Panc1 (cell line): ENCODE measurements around the gene AP1B1. TPM values are rescaled to one million over a fixed set of nuclear protein-coding genes. Genes with fewer than 3 reads are reported as not detected.

ENCODE experiments used
- ATAC-seq: fragments of 200-7000 bp; cut with Tn5 transposase; 2 replicates; pipeline ENCODE4 v1.9.1; 2020; ENCODE audit warnings: mild to moderate bottlenecking, moderate library complexity
- BruUV-seq: library from RNA; stranded (reverse); fragments of 400-500 nt; replicated peaks from 2 replicates; lab custom pipeline; 2021; lab: Mats Ljungman, UMichigan
- CTCF ChIA-PET: fragments of 300-600 bp; sonication (Branson Sonifier 250); formaldehyde crosslinking; loops from one replicate; lab custom pipeline; 2022; ENCODE audit warnings: antibody characterized with exemption; lab: Charles Lee
- POLR2A ChIA-PET: fragments of 300-600 bp; sonication (Branson Sonifier 250); formaldehyde crosslinking; loops from one replicate; lab custom pipeline; 2022; ENCODE audit warnings: antibody characterized with exemption; lab: Charles Lee
- DNase-seq: peaks from one replicate; pipeline ENCODE4 v3.0.0-alpha.2; 2010; ENCODE audit warnings: low read depth, low spot score
- H3K27ac ChIP-seq: 2 replicates; pipeline ENCODE4 v1.5.1; 2011; ENCODE audit warnings: mild to moderate bottlenecking, low read length, inconsistent platforms
- H3K27me3 ChIP-seq: fragments of 200-500 bp; sonication (Bioruptor generic); 2 replicates; pipeline ENCODE4 v1.6.0; 2014; ENCODE audit warnings: low read length, inconsistent platforms; ENCODE audit not compliant: control insufficient read depth, insufficient read depth
- H3K36me3 ChIP-seq: fragments of 200-500 bp; sonication (Bioruptor generic); 2 replicates; pipeline ENCODE4 v1.5.1; 2014; ENCODE audit warnings: inconsistent platforms, mild to moderate bottlenecking, low read length, moderate library complexity; ENCODE audit not compliant: control insufficient read depth, insufficient read depth
- H3K4me1 ChIP-seq: 2 replicates; pipeline ENCODE4 v1.5.1; 2011; ENCODE audit warnings: inconsistent platforms, mild to moderate bottlenecking, low read length, moderate library complexity; ENCODE audit not compliant: control insufficient read depth, insufficient read depth
- H3K4me3 ChIP-seq, 2 experiments: 2 replicates each; pipeline ENCODE4 v1.5.1; 2011 to 2012; ENCODE audit warnings: low read depth in 2 of 2, low read length in 2 of 2, mild to moderate bottlenecking in 2 of 2, inconsistent platforms in 1 of 2, moderate library complexity in 1 of 2
- H3K9me3 ChIP-seq: fragments of 200-500 bp; sonication (Bioruptor generic); 2 replicates; pipeline ENCODE4 v1.5.1; 2014; ENCODE audit warnings: low read depth, mild to moderate bottlenecking, inconsistent platforms, low read length, moderate library complexity; ENCODE audit not compliant: control insufficient read depth, insufficient read depth
- CTCF ChIP-seq: fragments of 450-650 bp; IDR thresholded peaks from 2 replicates; pipeline ENCODE4 v1.5.1; 2017; ENCODE audit warnings: mild to moderate bottlenecking
- POLR2AphosphoS5 ChIP-seq: IDR thresholded peaks from 2 replicates; pipeline ENCODE4 v1.6.1; 2012; ENCODE audit warnings: mild to moderate bottlenecking, low read depth, low read length, moderate library complexity
- REST ChIP-seq, 2 experiments: IDR thresholded peaks; 2 replicates each; pipeline ENCODE4 v1.6.1; 2011 to 2012; ENCODE audit warnings: low read depth in 2 of 2, control low read depth in 1 of 2, low read length in 1 of 2, mild to moderate bottlenecking in 1 of 2, moderate library complexity in 1 of 2; ENCODE audit not compliant: insufficient read depth in 1 of 2
- SIN3A ChIP-seq: IDR thresholded peaks from 2 replicates; pipeline ENCODE4 v1.6.1; 2012; ENCODE audit warnings: low read depth, mild to moderate bottlenecking, low read length, moderate library complexity, borderline replicate concordance; ENCODE audit not compliant: insufficient read depth
- TCF7L2 ChIP-seq: IDR thresholded peaks from 2 replicates; pipeline ENCODE4 v1.6.1; 2011; ENCODE audit warnings: mild to moderate bottlenecking, low read depth, low read length, inconsistent platforms
- in situ Hi-C: cut with HindIII; loops from 2 replicates; pipeline ENCODE4 v1.10.0; 2016; ENCODE audit warnings: low sequenced_read_pairs, low pct_unique_long_range_greater_than_20kb
- intact Hi-C: fragments of 100-400 bp; cut with micrococcal nuclease; formaldehyde crosslinking; loops from one replicate; pipeline ENCODE4 v1.10.0; 2022; ENCODE audit not compliant: unreplicated experiment
- total RNA-seq: library from RNA; stranded (reverse); gene quantifications from one replicate; pipeline ENCODE4 v1.2.1, GENCODE V29; 2021; ENCODE audit not compliant: unreplicated experiment

The AP1B1 gene
- total RNA-seq, 1 experiment from 2014 or later, result 48.6 TPM

DNA sequence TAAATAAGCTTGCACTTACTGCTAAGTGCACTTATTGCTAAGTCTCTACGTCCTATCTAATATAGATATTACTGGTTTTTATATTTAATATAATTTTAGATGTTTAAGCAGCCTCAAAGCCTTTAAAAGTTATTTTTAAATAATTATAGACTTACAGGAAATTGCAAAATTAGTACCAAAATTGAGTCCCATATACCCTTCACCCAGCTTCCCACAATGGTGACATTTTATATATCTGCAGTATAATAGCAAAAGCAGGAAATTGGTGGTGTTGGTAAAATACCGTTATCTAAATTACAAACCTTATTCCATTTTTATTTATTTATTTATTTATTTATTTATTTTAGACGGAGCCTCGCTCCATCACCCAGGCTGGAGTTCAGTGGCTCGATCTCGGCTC lies 1.9 kb upstream of the AP1B1 start:
- no peaks in the 10 kb centered on the region for H3K9me3 ChIP-seq
- CTCF ChIA-PET, result no interaction called here
- TF ChIP-seq REST (IDR thresholded peaks at IDR 0.05; ENCODE audit: insufficient read depth in 1 of 2, low read depth in 2 of 2, low read length in 1 of 2), result no peak
- no peak for TF ChIP-seq TCF7L2
- TF ChIP-seq POLR2AphosphoS5, result no peak
- TF ChIP-seq CTCF, result no peak
- no peak for TF ChIP-seq SIN3A
- H3K27ac ChIP-seq, result no peak overlapping the region
- H3K27me3 ChIP-seq, result no peaks in the 10 kb centered on the region
- in situ Hi-C loops, result no loop called here
- H3K4me1 ChIP-seq, result peaks cover 12% of the 10 kb centered on the region
- no peaks in the 10 kb centered on the region; the same call in 1 of the 2 replicates for H3K36me3 ChIP-seq
- intact Hi-C loops, result no loop called here
- ATAC-seq, result no peak
- no peak for DNase-seq
- no TSS peak for BruUV-seq
- H3K4me3 ChIP-seq, result no peak overlapping the region
- POLR2A ChIA-PET, result no interaction called here

GRCh38 chr22:29388759-29389090 lies 355 bp upstream of the AP1B1 start:
- no peaks in the 10 kb centered on the region for H3K27me3 ChIP-seq
- BruUV-seq, result no TSS peak
- peak overlapping the region; percentile 78 to 90 for H3K4me3 ChIP-seq
- POLR2A ChIA-PET, result interaction anchor here (0.6 kb wide), 1 partner anchor 66 kb away, joined by 10 read pairs; no protein-coding TSS in a partner anchor
- H3K27ac ChIP-seq, result peak overlapping the region; percentile 86
- no peaks in the 10 kb centered on the region for H3K9me3 ChIP-seq
- no peak for TF ChIP-seq SIN3A
- TF ChIP-seq CTCF, result no peak
- TF ChIP-seq REST (IDR thresholded peaks at IDR 0.05; ENCODE audit: insufficient read depth in 1 of 2, low read depth in 2 of 2, low read length in 1 of 2), result no peak
- no peak for TF ChIP-seq POLR2AphosphoS5
- TF ChIP-seq TCF7L2, result no peak
- intact Hi-C loops (no loop called here), in situ Hi-C loops (no loop called here)
- DNase-seq (no peak), ATAC-seq (peak; percentile 28)
- CTCF ChIA-PET, result no interaction called here
- H3K36me3 ChIP-seq, result no peaks in the 10 kb centered on the region; the same call in 1 of the 2 replicates
- H3K4me1 ChIP-seq, result peaks cover 12% of the 10 kb centered on the region
